NCI-H2196 treated with DMSO at 0.1 percent for 48 hours (cell line): ENCODE results near the gene CELSR1.

Experiments
- DNase-seq: peaks from one replicate; lab custom pipeline; 2025; ENCODE audit not compliant: unreplicated experiment; lab: John Stamatoyannopoulos, UW

The CELSR1 gene

GRCh38 chr22:46355996-46356471 is 181.4 kb downstream of the CELSR1 start:
- DNase-seq, result no peak

DNA sequence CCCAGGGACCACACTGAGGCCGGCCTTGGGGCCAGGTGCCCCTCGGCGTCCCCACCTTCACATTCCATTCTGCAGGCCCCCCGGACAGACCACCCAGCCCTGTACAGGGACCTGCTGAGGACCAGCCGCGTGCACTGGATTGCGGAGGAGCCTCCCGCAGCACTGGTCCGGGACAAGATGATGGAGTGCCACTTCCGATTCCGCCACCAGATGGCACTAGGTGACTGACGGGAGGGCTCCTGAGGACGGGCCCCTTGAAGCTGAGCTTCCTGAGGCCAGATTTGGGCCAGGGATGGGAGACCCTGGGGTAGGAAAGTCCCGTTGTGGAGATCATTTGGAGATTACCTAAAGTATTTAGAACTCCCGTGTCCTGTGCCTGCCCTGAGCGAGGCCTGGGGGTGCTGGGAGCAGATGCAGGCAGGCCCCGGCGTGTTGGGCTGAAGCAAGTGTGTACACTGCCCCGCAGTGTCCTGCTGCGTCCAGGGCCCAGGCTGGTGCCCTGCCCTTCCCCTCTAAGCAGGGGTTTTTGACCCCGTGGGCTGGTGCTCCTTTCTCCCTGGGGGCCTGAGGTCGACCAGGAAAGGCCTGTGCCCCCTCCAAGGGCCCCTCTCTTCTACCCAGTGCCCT is 181.9 kb downstream of the CELSR1 start:
- peak; percentile 4 for DNase-seq

- no peak for DNase-seq
Measured at GRCh38 chr22:46354993-46355305, 182.5 kb downstream of the CELSR1 start.

GRCh38 chr22:46354176-46354992 is 183.0 kb downstream of the CELSR1 start:
- no peak for DNase-seq

DNA sequence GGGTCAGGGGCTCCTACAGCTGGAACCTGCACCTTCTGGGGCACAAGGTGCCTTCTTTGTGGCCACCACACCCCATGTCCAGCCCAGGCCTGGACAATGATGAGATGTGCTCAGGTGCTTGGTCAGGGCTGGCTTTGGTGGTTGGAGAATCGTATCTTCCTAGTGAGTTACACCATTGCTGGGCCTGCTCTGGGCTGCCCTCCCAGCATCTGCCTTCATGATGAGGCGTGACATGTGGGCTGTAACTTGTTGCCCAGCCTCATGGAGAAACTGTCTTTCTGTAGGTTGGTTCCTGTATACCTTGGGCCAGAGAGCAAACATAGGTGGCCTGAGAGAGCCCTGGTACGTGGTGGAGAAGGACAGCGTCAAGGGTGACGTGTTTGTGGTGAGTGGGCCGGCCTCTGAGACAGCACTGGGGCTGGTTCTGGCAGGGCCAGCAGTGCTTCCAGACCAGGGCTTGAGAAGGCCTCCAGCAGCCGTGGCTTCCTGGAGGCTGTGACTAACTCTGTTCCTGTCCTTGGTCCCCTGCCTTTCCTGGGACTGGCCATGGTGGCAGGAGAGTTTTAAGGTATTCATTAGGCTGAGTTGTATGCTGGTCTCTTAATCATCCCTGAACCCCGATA is 183.8 kb downstream of the CELSR1 start:
- no peak for DNase-seq

- peak; percentile 51 for DNase-seq
Measured at GRCh38 chr22:46352691-46353386, 184.6 kb downstream of the CELSR1 start.

GRCh38 chr22:46352276-46352675 is 185.1 kb downstream of the CELSR1 start:
- DNase-seq, result no peak

GRCh38 chr22:46351767-46352166 is 185.7 kb downstream of the CELSR1 start:
- DNase-seq, result no peak

DNA sequence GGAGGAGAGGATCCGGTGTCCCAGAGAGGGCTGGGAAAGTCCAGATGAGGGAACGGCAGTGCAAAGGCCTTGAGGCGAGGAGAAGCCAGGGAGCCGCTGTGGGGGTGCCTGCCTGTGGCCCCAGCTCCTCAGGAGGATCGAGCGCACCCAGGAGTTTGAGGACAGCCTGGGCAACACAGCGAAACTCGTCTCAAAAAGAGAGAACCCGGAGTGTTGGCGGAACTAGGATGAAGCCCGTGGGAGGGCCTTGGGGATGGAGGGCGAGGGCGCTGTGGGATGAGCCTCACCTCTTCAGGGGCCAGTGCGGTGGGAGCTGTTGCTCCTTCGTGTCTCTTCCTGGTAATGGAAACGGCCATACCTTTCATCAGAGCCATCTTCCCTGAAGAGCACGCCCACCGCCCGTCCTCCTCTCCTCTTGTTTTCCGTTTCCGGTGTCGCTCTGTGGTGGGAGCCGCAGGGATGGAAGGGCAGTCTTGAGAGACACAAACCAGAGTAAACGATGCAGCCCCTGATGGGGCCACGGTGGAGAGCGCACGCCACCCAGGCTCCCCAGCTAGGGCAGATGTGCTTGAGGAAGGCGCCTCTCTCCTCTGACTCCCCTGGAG is 186.2 kb downstream of the CELSR1 start:
- DNase-seq, result no peak

DNA sequence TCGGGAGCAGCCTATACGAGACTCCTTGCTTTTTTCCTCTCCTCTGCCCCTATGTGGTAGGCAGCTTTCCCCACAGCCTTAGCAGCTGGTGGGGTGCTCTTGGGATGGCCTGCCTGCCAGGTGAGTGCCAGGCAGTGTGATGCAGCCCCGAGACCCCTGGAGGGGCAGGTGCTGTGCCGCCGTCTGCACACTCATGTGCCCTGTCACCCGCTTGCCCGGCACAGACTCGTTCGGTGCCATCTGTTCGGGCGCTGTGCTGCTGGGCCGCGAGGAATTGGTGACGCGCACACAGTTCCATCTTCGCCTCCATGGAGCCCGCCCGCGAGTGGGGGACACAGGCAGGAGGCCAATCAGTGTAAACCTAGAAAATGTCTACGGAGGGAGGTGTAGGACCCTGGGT is 186.8 kb downstream of the CELSR1 start:
- no peak for DNase-seq

GRCh38 chr22:46350121-46350520 is 187.3 kb downstream of the CELSR1 start:
- no peak for DNase-seq

DNA sequence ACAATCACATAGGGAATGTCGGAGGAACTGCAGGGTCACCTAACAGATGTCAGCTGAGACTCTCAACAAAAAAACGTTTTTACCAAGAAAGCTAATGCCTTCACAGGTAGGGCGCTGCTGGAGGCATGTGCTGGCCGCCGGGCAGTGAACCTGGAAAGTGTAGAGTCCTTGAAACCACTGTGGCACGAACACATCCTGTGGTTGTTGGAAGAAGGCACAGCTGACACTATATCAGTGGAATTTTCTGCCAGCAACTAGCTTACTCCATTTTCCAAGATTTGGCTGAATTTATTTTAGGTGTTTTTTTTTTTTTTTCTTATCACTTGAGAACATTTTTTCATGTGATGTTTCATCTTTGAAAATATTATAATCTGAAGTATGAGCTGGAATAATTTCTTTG is 187.7 kb downstream of the CELSR1 start:
- no peak for DNase-seq

DNA sequence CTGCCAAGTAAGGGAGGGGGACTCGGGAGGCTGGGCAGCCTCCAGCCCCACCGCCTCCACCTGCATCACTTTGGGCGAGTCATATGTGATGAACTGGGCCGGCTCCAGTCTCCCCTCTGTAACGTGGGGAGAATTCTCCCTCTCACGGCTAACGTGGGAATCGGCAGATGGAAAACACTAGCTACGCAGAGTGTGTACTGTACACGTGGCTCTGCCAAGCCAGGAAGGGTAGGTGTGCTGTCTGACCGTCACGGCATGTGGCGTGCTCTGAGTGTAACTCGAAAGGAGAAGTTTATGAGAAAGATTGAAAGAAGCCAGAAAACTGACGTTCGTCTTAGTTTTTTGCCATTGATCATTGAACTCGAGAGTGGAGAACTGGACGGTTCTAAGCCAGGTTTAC is 188.2 kb downstream of the CELSR1 start:
- no peak for DNase-seq

GRCh38 chr22:46348099-46348695 is 189.2 kb downstream of the CELSR1 start:
- DNase-seq, result no peak

DNA sequence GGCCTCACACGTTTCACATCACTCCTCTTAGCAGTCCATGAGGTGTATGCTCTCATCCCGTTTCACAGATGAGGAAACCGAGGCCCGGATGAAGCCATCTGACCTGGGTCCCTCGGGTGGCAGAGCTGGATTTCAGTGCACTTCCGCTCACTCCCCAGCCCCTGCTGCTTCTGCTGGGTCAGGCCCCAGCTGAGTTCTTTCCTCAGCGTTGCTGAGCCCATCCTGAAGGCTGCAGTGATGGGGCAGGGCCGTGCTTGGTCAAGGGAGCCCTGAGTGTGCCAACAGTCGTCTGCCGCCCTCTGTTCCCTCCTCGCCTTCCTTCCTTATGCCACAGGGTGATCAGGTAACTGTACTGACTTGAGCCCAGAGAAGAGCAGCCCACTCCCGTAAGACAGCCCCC is 189.8 kb downstream of the CELSR1 start:
- DNase-seq, result no peak

DNA sequence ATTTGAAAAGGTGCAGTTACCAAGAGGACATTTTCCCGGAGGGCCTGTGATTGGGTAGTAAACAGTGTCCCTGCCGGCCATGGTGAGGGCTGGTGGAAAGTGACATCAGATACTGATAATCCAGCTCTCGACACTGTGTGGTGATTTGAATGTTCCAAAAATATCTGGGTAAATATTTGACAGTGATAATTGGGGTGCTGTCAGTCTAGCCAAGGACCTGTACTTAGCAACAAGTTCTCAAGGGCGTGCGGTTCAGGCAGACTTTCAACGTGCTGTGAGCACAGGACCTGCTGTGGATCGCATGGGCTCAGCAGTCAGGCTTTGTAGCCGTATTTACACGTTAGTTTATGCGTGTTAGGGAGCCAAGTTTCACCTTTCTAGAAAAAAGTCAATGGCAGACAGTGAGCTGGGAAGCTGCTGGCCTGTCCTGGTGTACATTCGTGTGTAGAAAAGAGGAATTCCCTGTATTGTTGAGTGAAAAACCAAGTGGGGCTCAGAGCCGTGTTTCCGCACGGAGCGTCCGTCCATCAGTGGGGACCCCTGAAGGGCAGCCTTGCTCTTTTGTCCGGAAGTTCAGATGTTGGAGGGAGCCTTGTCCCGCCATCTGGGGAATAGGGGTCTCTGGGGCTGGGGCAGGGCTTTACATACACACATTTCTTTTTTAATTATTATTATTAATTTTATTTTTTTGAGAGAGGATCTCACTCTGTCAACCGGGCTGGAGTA is 190.6 kb downstream of the CELSR1 start:
- no peak for DNase-seq

DNA sequence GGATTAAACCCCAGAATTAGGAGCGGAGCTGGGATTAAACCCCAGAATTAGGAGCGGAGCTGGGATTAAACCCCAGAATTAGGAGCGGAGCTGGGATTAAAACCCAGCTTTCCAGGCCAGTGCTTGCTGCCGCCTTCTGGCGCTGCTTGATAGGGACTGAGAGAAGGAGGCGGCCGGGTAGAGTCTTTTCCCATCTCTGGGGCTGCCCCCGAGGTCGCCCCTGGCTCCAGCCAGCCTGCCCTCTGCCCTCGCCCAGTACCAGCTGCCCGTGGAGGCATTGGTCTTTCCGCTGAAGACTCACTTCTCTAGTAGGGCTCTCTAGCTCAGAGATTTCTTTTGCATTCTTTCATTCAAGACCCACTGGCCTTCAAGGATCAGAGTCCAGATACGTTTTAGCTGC is 196.7 kb downstream of the CELSR1 start:
- no peak for DNase-seq

GRCh38 chr22:46339956-46340355 is 197.5 kb downstream of the CELSR1 start:
- no peak for DNase-seq

DNA sequence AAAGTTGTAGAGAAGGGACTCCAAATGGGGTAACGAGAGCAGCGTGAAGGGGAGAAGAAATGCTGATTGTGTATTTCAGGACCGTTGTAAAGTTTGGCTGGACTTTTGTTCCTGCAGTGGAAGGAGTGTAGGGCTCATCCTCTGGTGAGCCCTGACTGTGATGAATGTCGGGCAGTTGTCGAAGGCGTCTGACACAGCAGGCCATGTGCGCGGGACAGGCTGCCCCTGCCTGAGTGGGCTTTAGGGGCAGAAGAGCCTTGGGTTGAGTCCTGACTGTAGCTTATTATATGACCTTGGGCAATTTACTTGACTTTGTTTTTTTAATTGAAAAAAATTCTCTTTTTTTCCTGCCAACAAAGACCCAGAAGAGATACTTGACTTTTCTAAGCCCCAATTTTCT is 198.8 kb downstream of the CELSR1 start:
- DNase-seq, result no peak

GRCh38 chr22:46337870-46338269 is 199.6 kb downstream of the CELSR1 start:
- DNase-seq, result no peak
